ENCODE data around the gene KLHL42. TPM values are rescaled to one million over a fixed set of nuclear protein-coding genes. Genes with fewer than 3 reads are reported as not detected.

The KLHL42 gene
- total RNA-seq, 2 donors from 2014 or later = 30.4 to 53.0 TPM

DNA sequence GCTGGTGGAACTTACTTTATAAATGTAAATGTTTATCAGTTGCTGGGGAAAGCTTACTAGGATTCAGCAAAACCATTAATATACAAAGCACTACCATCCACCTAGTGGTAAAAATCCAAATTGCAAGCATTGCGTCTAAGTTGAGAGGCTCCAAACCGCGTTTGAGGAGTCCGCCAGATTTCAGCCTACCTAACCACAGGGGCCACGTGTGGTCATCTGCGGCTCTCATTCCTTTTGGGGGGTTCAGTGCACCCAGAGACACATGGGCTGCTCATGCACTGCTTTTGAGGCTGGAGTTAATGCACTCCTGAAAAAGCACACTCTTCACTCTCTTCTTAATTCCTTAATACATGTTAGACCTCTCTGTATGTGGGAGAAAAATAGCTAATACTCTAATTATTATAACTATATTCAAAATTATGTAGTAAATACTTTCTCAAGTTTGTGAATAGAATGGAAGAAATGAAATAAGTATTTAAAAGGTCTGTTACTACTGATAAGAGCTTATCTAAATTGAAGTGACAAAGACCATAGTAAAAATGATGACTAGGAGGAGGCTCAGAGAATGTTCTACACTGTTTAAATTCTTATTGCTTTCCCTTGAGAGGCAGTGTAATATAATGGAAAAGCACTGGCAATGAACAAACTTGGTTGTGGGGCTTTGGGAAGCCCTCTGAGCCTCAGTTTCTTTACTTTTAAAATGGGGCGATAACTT is 41.4 kb downstream of the KLHL42 start:
- WGBS, 2 experiments (ENCODE audit: insufficient coverage in 1 of 2, insufficient read length in 1 of 2) = 26 to 33% methylated on average over 7 of the region's 7 CpGs
- no peak overlapping the region for H3K27ac Mint-ChIP-seq
- H3K36me3 Mint-ChIP-seq (ENCODE audit: low read depth) = no peaks in the 10 kb centered on the region
- peak; percentile 78 for DNase-seq
- H3K9me3 Mint-ChIP-seq = peaks cover 9% of the 10 kb centered on the region
- H3K4me3 Mint-ChIP-seq = no peak overlapping the region
- no peaks in the 10 kb centered on the region for H3K4me1 ChIP-seq (ENCODE audit: control insufficient read depth, insufficient read depth, low read length)
- no peaks in the 10 kb centered on the region for H3K27me3 ChIP-seq (ENCODE audit: control insufficient read depth, insufficient read depth, low read length, poor library complexity, severe bottlenecking)
- no peak overlapping the region for H3K27ac ChIP-seq (ENCODE audit: low read depth, low read length)
- no peaks in the 10 kb centered on the region for H3K9me3 ChIP-seq (ENCODE audit: control insufficient read depth, low read length)
- H3K9ac ChIP-seq (ENCODE audit: extremely low read depth, low read length, poor library complexity, severe bottlenecking) = no peak overlapping the region
- no peaks in the 10 kb centered on the region for H3K36me3 ChIP-seq (ENCODE audit: control insufficient read depth, insufficient read depth, low read length)
- H3K27me3 Mint-ChIP-seq (ENCODE audit: insufficient read depth) = peaks cover 4% of the 10 kb centered on the region
- H3K4me1 Mint-ChIP-seq = peaks cover 1% of the 10 kb centered on the region
- TF ChIP-seq, protein P1, sequence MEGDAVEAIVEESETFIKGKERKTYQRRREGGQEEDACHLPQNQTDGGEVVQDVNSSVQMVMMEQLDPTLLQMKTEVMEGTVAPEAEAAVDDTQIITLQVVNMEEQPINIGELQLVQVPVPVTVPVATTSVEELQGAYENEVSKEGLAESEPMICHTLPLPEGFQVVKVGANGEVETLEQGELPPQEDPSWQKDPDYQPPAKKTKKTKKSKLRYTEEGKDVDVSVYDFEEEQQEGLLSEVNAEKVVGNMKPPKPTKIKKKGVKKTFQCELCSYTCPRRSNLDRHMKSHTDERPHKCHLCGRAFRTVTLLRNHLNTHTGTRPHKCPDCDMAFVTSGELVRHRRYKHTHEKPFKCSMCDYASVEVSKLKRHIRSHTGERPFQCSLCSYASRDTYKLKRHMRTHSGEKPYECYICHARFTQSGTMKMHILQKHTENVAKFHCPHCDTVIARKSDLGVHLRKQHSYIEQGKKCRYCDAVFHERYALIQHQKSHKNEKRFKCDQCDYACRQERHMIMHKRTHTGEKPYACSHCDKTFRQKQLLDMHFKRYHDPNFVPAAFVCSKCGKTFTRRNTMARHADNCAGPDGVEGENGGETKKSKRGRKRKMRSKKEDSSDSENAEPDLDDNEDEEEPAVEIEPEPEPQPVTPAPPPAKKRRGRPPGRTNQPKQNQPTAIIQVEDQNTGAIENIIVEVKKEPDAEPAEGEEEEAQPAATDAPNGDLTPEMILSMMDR (conservative IDR thresholded peaks at IDR 0.05) = peak; percentile 99
- no peak overlapping the region for H3K4me3 ChIP-seq (ENCODE audit: low read length)

DNA sequence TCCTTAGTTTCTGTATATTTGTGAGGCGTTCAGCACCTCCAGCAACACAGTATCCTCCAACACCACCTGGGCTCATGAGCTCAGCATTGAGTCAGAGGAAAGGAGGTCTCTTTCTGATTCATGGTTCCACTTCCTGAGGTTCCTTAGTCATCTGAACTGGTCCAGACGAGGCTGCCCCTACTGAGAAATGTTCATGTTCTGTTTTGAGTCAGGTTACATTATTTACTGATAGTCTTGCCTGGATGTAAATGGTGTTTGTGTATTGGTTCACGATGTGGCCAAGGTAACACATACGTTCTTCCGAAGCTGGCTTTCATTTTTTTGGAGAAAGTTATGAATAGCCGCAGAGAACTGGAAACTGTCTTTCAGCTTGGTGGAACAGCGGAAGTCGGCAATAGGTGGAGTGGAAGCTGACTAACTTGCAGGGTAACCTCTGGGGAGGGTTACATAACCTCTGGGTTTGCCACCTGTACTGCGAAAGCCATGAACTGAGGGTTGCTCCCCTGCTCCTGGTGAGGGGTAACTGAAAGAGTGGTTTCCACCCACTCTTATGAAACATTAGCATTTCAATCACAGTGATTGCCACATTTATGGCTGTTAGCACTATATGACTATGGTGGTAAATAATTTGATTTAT is 42.2 kb downstream of the KLHL42 start:
- Mint-ChIP-seq H3K9me3 (peaks cover 9% of the 10 kb centered on the region), H3K27ac (no peak overlapping the region), H3K27me3 (ENCODE audit: insufficient read depth) (peaks cover 4% of the 10 kb centered on the region), H3K36me3 (ENCODE audit: low read depth) (no peaks in the 10 kb centered on the region), H3K4me3 (no peak overlapping the region), H3K4me1 (peaks cover 1% of the 10 kb centered on the region)
- no peaks in the 10 kb centered on the region for H3K27me3 ChIP-seq (ENCODE audit: control insufficient read depth, insufficient read depth, low read length, poor library complexity, severe bottlenecking)
- peak; percentile 25 for DNase-seq
- TF ChIP-seq, protein P1 (conservative IDR thresholded peaks at IDR 0.05) = no peak
- no peak overlapping the region for H3K4me3 ChIP-seq (ENCODE audit: low read length)
- 89 to 95% methylated on average over 8 to 9 of the region's 9 CpGs for WGBS, 2 experiments (ENCODE audit: insufficient coverage in 1 of 2, insufficient read length in 1 of 2)
- no peaks in the 10 kb centered on the region for H3K4me1 ChIP-seq (ENCODE audit: control insufficient read depth, insufficient read depth, low read length)
- no peaks in the 10 kb centered on the region for H3K36me3 ChIP-seq (ENCODE audit: control insufficient read depth, insufficient read depth, low read length)
- H3K9me3 ChIP-seq (ENCODE audit: control insufficient read depth, low read length) = no peaks in the 10 kb centered on the region
- H3K9ac ChIP-seq (ENCODE audit: extremely low read depth, low read length, poor library complexity, severe bottlenecking) = no peak overlapping the region
- H3K27ac ChIP-seq (ENCODE audit: low read depth, low read length) = no peak overlapping the region

DNA sequence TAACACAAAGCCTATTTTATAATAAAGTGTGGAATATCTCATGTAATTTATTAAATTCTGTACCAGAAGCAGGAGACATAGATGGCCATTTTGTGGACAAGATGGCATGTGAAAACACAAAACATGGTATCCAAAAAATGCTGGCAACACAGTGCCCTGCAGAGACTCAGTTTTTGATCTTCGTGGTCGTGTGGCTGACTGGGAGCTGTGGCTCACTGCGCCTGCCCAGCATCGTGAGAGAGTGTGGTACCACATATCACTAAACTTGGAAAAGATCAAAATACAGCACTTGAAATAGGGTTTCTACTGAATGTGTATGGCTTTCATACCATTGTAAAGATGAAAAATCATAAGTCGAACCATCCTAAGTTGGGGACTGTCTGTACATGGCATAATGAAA is 43.0 kb downstream of the KLHL42 start:
- Mint-ChIP-seq H3K9me3 (peaks cover 9% of the 10 kb centered on the region), H3K36me3 (ENCODE audit: low read depth) (no peaks in the 10 kb centered on the region), H3K4me1 (peaks cover 1% of the 10 kb centered on the region), H3K27me3 (ENCODE audit: insufficient read depth) (peaks cover 4% of the 10 kb centered on the region), H3K4me3 (no peak overlapping the region), H3K27ac (no peak overlapping the region)
- no peaks in the 10 kb centered on the region for H3K4me1 ChIP-seq (ENCODE audit: control insufficient read depth, insufficient read depth, low read length)
- H3K9me3 ChIP-seq (ENCODE audit: control insufficient read depth, low read length) = no peaks in the 10 kb centered on the region
- H3K9ac ChIP-seq (ENCODE audit: extremely low read depth, low read length, poor library complexity, severe bottlenecking) = no peak overlapping the region
- H3K27me3 ChIP-seq (ENCODE audit: control insufficient read depth, insufficient read depth, low read length, poor library complexity, severe bottlenecking) = no peaks in the 10 kb centered on the region
- WGBS, 2 experiments (ENCODE audit: insufficient coverage in 1 of 2, insufficient read length in 1 of 2) = 92 to 96% methylated on average over 2 to 5 of the region's 5 CpGs
- TF ChIP-seq, protein P1 (conservative IDR thresholded peaks at IDR 0.05) = no peak
- H3K27ac ChIP-seq (ENCODE audit: low read depth, low read length) = no peak overlapping the region
- no peak overlapping the region for H3K4me3 ChIP-seq (ENCODE audit: low read length)
- DNase-seq = peak; percentile 26
- no peaks in the 10 kb centered on the region for H3K36me3 ChIP-seq (ENCODE audit: control insufficient read depth, insufficient read depth, low read length)

Measured in endodermal cell (in vitro differentiated cells).